WTC11 (cell line): ENCODE measurements around the gene SH2D5. TPM values are rescaled to one million over a fixed set of nuclear protein-coding genes. Genes with fewer than 3 reads are reported as not detected.

Experiments used
- ATAC-seq: fragments of 200-7000 bp; cut with Tn5 transposase; 2 replicates; pipeline ENCODE4 v1.10.0; 2021; ENCODE audit warnings: mild to moderate bottlenecking, moderate library complexity
- CTCF ChIA-PET: fragments of 300-600 bp; sonication (Branson Sonifier 250); formaldehyde crosslinking; loops from one replicate; lab custom pipeline; 2021; ENCODE audit warnings: antibody characterized with exemption; lab: Charles Lee
- POLR2A ChIA-PET: fragments of 350-600 bp; sonication (Branson Sonifier 250); formaldehyde crosslinking; loops from one replicate; lab custom pipeline; 2021; ENCODE audit warnings: antibody characterized with exemption; lab: Charles Lee
- DNase-seq: peaks from one replicate; pipeline ENCODE4 v3.0.0; 2021; ENCODE audit warnings: low spot score
- H3K27ac Mint-ChIP-seq: 2 replicates; pipeline ENCODE4 v1.8.0; 2021; ENCODE audit warnings: mixed read lengths
- H3K27me3 Mint-ChIP-seq: 2 replicates; pipeline ENCODE4 v1.8.0; 2021; ENCODE audit warnings: low read depth, mild to moderate bottlenecking, moderate library complexity, mixed read lengths
- H3K36me3 Mint-ChIP-seq: 2 replicates; pipeline ENCODE4 v1.8.0; 2021; ENCODE audit warnings: mixed read lengths
- H3K4me1 Mint-ChIP-seq: 2 replicates; pipeline ENCODE4 v1.8.0; 2022; ENCODE audit warnings: mixed read lengths
- H3K4me3 Mint-ChIP-seq: 2 replicates; pipeline ENCODE4 v1.8.0; 2021; ENCODE audit warnings: mild to moderate bottlenecking, moderate library complexity, mixed read lengths
- H3K9me3 Mint-ChIP-seq: 2 replicates; pipeline ENCODE4 v1.8.0; 2021; ENCODE audit warnings: mixed read lengths
- ETV6 ChIP-seq: sonication (generic); formaldehyde crosslinking; IDR thresholded peaks from 2 replicates; pipeline ENCODE4 v1.8.1; 2022; ENCODE audit warnings: mild to moderate bottlenecking, missing genetic modification reagents
- FOXP1 ChIP-seq: sonication (generic); formaldehyde crosslinking; IDR thresholded peaks from 2 replicates; pipeline ENCODE4 v1.8.0; 2022; ENCODE audit warnings: missing genetic modification reagents, mild to moderate bottlenecking, moderate library complexity, borderline replicate concordance
- HMGA2 ChIP-seq: fragments of 250-450 bp; sonication (Bioruptor Pico); IDR thresholded peaks from 2 replicates; pipeline ENCODE4 v1.4.0; 2021; ENCODE audit warnings: mild to moderate bottlenecking, moderate library complexity
- JAZF1 ChIP-seq: fragments of 250-450 bp; sonication (Bioruptor Pico); IDR thresholded peaks from 2 replicates; pipeline ENCODE4 v1.9.0; 2021; ENCODE audit warnings: moderate library complexity, mild to moderate bottlenecking, inconsistent platforms
- NR3C1 ChIP-seq: sonication (generic); formaldehyde crosslinking; conservative IDR thresholded peaks from 2 replicates; pipeline ENCODE4 v1.8.1; 2023; ENCODE audit warnings: low read depth, mild to moderate bottlenecking, missing genetic modification reagents
- TEAD1 ChIP-seq: sonication (generic); formaldehyde crosslinking; IDR thresholded peaks from 2 replicates; pipeline ENCODE4 v1.8.0; 2022; ENCODE audit warnings: mild to moderate bottlenecking, missing genetic modification reagents
- total RNA-seq: library from RNA; stranded (reverse); gene quantifications from 3 replicates; pipeline ENCODE4 v1.2.3, GENCODE V29; 2021
- TF ChIP-seq, protein P1 (sequence below): fragments of 250-450 bp; sonication (Bioruptor Pico); IDR thresholded peaks from 2 replicates; pipeline ENCODE4 v2.1.2; 2022; ENCODE audit warnings: mild to moderate bottlenecking, moderate library complexity
- TF ChIP-seq, protein P2 (sequence below): sonication (generic); formaldehyde crosslinking; IDR thresholded peaks from 2 replicates; pipeline ENCODE4 v1.8.1; 2022; ENCODE audit warnings: mild to moderate bottlenecking, moderate library complexity, missing genetic modification reagents
- TF ChIP-seq, protein P3 (sequence below): fragments of 250-450 bp; sonication (Bioruptor Pico); IDR thresholded peaks from 2 replicates; pipeline ENCODE4 v1.9.0; 2021; ENCODE audit warnings: moderate library complexity, mild to moderate bottlenecking, inconsistent platforms, borderline replicate concordance
- TF ChIP-seq, protein P4 (sequence below): sonication (generic); formaldehyde crosslinking; IDR thresholded peaks from 2 replicates; pipeline ENCODE4 v1.8.0; 2023; ENCODE audit warnings: missing genetic modification reagents
- TF ChIP-seq, protein P5 (sequence below): fragments of 250-450 bp; sonication (Bioruptor Pico); IDR thresholded peaks from 2 replicates; pipeline ENCODE4 v1.9.0; 2021; ENCODE audit warnings: mild to moderate bottlenecking, borderline replicate concordance
- TF ChIP-seq, protein P6 (sequence below): sonication (generic); formaldehyde crosslinking; IDR thresholded peaks from 2 replicates; pipeline ENCODE4 v1.8.0; 2023; ENCODE audit warnings: mild to moderate bottlenecking, missing genetic modification reagents
- TF ChIP-seq, protein P7 (sequence below): fragments of 250-450 bp; sonication (Bioruptor Pico); IDR thresholded peaks from 2 replicates; pipeline ENCODE4 v1.9.0; 2021; ENCODE audit warnings: mild to moderate bottlenecking
- TF ChIP-seq, protein P8 (sequence below): sonication (generic); formaldehyde crosslinking; IDR thresholded peaks from 2 replicates; pipeline ENCODE4 v1.8.1; 2023; ENCODE audit warnings: mild to moderate bottlenecking, missing genetic modification reagents

The SH2D5 gene
- total RNA-seq, 1 experiment from 2014 or later: 13.8 TPM

DNA sequence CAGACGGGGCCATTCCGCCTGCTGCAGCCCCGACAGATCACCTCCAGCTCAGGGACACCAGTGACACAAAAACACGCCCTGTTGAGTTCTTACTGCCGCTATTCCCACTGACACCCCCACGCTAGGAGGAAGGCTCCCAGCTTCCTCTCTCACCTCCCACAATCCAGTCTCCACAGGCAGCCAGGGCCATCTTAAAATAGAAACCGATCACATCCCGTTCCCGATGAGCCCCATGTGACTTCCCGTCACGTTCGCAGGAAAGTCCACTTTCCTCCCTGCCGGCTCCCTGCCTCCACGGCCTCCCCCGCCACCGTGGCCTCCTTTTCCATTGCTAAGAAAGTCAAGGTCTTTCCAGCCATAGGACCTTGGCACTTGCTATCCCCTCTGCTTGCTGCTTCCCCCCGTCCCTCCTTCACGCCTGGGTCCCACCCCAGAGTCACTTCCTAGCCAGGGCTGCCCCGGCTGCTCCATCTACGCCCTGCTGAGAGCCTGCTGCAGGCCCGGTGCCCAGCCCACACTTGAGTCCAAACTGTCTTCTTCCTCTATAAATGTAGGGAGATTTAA lies 47.3 kb downstream of the SH2D5 start:
- TF ChIP-seq JAZF1 (CRISPR knock-in tag) (no peak), NR3C1 (CRISPR knock-in tag) (no peak), ETV6 (CRISPR knock-in tag) (no peak), FOXP1 (CRISPR knock-in tag) (no peak), TEAD1 (CRISPR knock-in tag) (no peak), HMGA2 (CRISPR knock-in tag) (no peak)
- TF ChIP-seq, protein P1, sequence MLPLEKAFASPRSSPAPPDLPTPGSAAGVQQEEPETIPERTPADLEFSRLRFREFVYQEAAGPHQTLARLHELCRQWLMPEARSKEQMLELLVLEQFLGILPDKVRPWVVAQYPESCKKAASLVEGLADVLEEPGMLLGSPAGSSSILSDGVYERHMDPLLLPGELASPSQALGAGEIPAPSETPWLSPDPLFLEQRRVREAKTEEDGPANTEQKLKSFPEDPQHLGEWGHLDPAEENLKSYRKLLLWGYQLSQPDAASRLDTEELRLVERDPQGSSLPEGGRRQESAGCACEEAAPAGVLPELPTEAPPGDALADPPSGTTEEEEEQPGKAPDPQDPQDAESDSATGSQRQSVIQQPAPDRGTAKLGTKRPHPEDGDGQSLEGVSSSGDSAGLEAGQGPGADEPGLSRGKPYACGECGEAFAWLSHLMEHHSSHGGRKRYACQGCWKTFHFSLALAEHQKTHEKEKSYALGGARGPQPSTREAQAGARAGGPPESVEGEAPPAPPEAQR (CRISPR knock-in tag): no peak
- TF ChIP-seq, protein P2, sequence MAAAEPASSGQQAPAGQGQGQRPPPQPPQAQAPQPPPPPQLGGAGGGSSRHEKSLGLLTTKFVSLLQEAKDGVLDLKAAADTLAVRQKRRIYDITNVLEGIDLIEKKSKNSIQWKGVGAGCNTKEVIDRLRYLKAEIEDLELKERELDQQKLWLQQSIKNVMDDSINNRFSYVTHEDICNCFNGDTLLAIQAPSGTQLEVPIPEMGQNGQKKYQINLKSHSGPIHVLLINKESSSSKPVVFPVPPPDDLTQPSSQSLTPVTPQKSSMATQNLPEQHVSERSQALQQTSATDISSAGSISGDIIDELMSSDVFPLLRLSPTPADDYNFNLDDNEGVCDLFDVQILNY (CRISPR knock-in tag): no peak
- TF ChIP-seq, protein P3, sequence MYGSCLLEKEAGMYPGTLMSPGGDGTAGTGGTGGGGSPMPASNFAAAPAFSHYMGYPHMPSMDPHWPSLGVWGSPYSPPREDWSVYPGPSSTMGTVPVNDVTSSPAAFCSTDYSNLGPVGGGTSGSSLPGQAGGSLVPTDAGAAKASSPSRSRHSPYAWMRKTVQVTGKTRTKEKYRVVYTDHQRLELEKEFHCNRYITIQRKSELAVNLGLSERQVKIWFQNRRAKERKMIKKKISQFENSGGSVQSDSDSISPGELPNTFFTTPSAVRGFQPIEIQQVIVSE (CRISPR knock-in tag): no peak
- TF ChIP-seq, protein P4, sequence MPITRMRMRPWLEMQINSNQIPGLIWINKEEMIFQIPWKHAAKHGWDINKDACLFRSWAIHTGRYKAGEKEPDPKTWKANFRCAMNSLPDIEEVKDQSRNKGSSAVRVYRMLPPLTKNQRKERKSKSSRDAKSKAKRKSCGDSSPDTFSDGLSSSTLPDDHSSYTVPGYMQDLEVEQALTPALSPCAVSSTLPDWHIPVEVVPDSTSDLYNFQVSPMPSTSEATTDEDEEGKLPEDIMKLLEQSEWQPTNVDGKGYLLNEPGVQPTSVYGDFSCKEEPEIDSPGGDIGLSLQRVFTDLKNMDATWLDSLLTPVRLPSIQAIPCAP (CRISPR knock-in tag): no peak
- TF ChIP-seq, protein P5, sequence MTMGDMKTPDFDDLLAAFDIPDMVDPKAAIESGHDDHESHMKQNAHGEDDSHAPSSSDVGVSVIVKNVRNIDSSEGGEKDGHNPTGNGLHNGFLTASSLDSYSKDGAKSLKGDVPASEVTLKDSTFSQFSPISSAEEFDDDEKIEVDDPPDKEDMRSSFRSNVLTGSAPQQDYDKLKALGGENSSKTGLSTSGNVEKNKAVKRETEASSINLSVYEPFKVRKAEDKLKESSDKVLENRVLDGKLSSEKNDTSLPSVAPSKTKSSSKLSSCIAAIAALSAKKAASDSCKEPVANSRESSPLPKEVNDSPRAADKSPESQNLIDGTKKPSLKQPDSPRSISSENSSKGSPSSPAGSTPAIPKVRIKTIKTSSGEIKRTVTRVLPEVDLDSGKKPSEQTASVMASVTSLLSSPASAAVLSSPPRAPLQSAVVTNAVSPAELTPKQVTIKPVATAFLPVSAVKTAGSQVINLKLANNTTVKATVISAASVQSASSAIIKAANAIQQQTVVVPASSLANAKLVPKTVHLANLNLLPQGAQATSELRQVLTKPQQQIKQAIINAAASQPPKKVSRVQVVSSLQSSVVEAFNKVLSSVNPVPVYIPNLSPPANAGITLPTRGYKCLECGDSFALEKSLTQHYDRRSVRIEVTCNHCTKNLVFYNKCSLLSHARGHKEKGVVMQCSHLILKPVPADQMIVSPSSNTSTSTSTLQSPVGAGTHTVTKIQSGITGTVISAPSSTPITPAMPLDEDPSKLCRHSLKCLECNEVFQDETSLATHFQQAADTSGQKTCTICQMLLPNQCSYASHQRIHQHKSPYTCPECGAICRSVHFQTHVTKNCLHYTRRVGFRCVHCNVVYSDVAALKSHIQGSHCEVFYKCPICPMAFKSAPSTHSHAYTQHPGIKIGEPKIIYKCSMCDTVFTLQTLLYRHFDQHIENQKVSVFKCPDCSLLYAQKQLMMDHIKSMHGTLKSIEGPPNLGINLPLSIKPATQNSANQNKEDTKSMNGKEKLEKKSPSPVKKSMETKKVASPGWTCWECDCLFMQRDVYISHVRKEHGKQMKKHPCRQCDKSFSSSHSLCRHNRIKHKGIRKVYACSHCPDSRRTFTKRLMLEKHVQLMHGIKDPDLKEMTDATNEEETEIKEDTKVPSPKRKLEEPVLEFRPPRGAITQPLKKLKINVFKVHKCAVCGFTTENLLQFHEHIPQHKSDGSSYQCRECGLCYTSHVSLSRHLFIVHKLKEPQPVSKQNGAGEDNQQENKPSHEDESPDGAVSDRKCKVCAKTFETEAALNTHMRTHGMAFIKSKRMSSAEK: no peak
- TF ChIP-seq, protein P6, sequence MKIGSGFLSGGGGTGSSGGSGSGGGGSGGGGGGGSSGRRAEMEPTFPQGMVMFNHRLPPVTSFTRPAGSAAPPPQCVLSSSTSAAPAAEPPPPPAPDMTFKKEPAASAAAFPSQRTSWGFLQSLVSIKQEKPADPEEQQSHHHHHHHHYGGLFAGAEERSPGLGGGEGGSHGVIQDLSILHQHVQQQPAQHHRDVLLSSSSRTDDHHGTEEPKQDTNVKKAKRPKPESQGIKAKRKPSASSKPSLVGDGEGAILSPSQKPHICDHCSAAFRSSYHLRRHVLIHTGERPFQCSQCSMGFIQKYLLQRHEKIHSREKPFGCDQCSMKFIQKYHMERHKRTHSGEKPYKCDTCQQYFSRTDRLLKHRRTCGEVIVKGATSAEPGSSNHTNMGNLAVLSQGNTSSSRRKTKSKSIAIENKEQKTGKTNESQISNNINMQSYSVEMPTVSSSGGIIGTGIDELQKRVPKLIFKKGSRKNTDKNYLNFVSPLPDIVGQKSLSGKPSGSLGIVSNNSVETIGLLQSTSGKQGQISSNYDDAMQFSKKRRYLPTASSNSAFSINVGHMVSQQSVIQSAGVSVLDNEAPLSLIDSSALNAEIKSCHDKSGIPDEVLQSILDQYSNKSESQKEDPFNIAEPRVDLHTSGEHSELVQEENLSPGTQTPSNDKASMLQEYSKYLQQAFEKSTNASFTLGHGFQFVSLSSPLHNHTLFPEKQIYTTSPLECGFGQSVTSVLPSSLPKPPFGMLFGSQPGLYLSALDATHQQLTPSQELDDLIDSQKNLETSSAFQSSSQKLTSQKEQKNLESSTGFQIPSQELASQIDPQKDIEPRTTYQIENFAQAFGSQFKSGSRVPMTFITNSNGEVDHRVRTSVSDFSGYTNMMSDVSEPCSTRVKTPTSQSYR (CRISPR knock-in tag): no peak
- TF ChIP-seq, protein P7, sequence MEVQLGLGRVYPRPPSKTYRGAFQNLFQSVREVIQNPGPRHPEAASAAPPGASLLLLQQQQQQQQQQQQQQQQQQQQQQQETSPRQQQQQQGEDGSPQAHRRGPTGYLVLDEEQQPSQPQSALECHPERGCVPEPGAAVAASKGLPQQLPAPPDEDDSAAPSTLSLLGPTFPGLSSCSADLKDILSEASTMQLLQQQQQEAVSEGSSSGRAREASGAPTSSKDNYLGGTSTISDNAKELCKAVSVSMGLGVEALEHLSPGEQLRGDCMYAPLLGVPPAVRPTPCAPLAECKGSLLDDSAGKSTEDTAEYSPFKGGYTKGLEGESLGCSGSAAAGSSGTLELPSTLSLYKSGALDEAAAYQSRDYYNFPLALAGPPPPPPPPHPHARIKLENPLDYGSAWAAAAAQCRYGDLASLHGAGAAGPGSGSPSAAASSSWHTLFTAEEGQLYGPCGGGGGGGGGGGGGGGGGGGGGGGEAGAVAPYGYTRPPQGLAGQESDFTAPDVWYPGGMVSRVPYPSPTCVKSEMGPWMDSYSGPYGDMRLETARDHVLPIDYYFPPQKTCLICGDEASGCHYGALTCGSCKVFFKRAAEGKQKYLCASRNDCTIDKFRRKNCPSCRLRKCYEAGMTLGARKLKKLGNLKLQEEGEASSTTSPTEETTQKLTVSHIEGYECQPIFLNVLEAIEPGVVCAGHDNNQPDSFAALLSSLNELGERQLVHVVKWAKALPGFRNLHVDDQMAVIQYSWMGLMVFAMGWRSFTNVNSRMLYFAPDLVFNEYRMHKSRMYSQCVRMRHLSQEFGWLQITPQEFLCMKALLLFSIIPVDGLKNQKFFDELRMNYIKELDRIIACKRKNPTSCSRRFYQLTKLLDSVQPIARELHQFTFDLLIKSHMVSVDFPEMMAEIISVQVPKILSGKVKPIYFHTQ (CRISPR knock-in tag): no peak
- TF ChIP-seq, protein P8, sequence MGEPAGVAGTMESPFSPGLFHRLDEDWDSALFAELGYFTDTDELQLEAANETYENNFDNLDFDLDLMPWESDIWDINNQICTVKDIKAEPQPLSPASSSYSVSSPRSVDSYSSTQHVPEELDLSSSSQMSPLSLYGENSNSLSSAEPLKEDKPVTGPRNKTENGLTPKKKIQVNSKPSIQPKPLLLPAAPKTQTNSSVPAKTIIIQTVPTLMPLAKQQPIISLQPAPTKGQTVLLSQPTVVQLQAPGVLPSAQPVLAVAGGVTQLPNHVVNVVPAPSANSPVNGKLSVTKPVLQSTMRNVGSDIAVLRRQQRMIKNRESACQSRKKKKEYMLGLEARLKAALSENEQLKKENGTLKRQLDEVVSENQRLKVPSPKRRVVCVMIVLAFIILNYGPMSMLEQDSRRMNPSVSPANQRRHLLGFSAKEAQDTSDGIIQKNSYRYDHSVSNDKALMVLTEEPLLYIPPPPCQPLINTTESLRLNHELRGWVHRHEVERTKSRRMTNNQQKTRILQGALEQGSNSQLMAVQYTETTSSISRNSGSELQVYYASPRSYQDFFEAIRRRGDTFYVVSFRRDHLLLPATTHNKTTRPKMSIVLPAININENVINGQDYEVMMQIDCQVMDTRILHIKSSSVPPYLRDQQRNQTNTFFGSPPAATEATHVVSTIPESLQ (CRISPR knock-in tag): no peak
- ChIA-PET CTCF (interaction anchor here (0.6 to 1.5 kb wide), 4 partner anchors 8 to 110 kb away, joined by 3 to 9 read pairs (median 4); partner anchors contain the start of gene DDOST), POLR2A (interaction anchor here (0.7 kb wide), 1 partner anchor 18 kb away, joined by 3 read pairs; no protein-coding TSS in a partner anchor)
- ATAC-seq: no peak
- no peaks in the 10 kb centered on the region for H3K27me3 Mint-ChIP-seq
- DNase-seq: no peak
- no peak overlapping the region for H3K4me3 Mint-ChIP-seq
- peaks cover 6% of the 10 kb centered on the region for H3K36me3 Mint-ChIP-seq
- no peaks in the 10 kb centered on the region for H3K9me3 Mint-ChIP-seq
- H3K4me1 Mint-ChIP-seq: no peaks in the 10 kb centered on the region
- no peak overlapping the region for H3K27ac Mint-ChIP-seq
